ENCODE data around the gene HEMGN. TPM values are rescaled to one million over a fixed set of nuclear protein-coding genes. Genes with fewer than 3 reads are reported as not detected.

Gene HEMGN
- total and polyA plus RNA-seq, 2 experiments from 2014 or later: not detected

DNA sequence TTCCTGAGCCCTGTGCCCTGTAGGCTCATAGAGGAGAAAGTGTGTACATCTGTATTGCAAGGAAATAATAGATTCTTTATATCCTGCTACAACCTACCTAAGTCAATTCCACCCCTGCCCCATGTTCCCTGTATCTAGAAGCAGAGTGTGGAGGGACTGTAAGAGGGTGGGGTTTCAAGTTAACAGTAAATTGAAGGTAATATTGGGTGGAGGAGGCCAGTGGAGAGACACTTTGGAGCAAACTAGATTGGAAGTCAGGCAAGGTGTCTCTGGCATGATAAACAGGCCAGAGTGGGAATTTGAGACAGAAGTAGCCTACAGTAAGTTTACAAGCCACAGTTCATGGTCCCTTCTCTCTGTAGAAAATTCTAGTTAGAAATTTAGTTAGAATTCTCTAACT, 2.3 kb upstream of the HEMGN start:
- Histone ChIP-seq H3K9me2 (replicated peaks; ENCODE audit: insufficient read depth) (no peaks in the 10 kb centered on the region), H3K36me3 (replicated peaks; ENCODE audit: insufficient read depth, low read depth) (no peaks in the 10 kb centered on the region), H3K27me3 (peaks cover 91% of the 10 kb centered on the region), H3K4me1 (ENCODE audit: insufficient read depth) (no peaks in the 10 kb centered on the region), H3K27ac (no peak overlapping the region), H3K4me3 (no peak overlapping the region), H3K9me3 (ENCODE audit: low read depth) (no peaks in the 10 kb centered on the region), H4K20me1 (ENCODE audit: insufficient read depth, poor library complexity, severe bottlenecking) (no peaks in the 10 kb centered on the region), H3K4me2 (no peak overlapping the region), H3K79me2 (no peaks in the 10 kb centered on the region), H2AFZ (no peak overlapping the region)
- no peak for DNase-seq (ENCODE audit: low spot score)
- TF ChIP-seq CTCF (IDR thresholded peaks at IDR 0.05; ENCODE audit: poor library complexity) (no peak), EZH2phosphoT487 (IDR thresholded peaks at IDR 0.05; ENCODE audit: low read depth, severe bottlenecking, unreplicated experiment) (no peak), EZH2 (IDR thresholded peaks at IDR 0.05; ENCODE audit: borderline replicate concordance) (no peak)

DNA sequence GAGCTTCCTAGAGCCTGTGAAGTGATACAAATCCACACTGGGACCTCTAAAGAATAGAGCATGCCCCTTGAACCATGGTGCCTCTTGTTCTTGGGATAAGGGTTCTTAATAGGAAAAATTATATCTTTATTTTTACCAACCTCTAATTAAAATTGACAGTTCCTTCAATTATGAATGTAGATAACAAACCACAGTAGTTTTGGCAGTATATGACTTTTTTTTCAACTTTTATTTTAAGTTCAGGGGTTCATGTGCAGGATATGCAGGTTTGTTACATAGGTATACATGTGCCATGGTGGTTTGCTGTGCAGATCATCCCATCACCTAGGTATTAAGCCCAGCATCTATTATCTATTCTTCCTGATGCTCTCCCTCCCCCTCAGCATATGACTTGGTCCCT, 974 bp downstream of the HEMGN start:
- Histone ChIP-seq H3K9me2 (replicated peaks; ENCODE audit: insufficient read depth) (no peaks in the 10 kb centered on the region), H3K9me3 (ENCODE audit: low read depth) (no peaks in the 10 kb centered on the region), H3K4me2 (no peak overlapping the region), H3K27me3 (peaks cover 75% of the 10 kb centered on the region), H3K4me3 (no peak overlapping the region), H3K36me3 (replicated peaks; ENCODE audit: insufficient read depth, low read depth) (no peaks in the 10 kb centered on the region), H2AFZ (no peak overlapping the region), H3K27ac (no peak overlapping the region), H4K20me1 (ENCODE audit: insufficient read depth, poor library complexity, severe bottlenecking) (no peaks in the 10 kb centered on the region), H3K79me2 (no peaks in the 10 kb centered on the region), H3K4me1 (ENCODE audit: insufficient read depth) (no peaks in the 10 kb centered on the region)
- no peak for DNase-seq (ENCODE audit: low spot score)
- TF ChIP-seq EZH2phosphoT487 (IDR thresholded peaks at IDR 0.05; ENCODE audit: low read depth, severe bottlenecking, unreplicated experiment) (no peak), EZH2 (IDR thresholded peaks at IDR 0.05; ENCODE audit: borderline replicate concordance) (no peak), CTCF (IDR thresholded peaks at IDR 0.05; ENCODE audit: poor library complexity) (no peak)

DNA sequence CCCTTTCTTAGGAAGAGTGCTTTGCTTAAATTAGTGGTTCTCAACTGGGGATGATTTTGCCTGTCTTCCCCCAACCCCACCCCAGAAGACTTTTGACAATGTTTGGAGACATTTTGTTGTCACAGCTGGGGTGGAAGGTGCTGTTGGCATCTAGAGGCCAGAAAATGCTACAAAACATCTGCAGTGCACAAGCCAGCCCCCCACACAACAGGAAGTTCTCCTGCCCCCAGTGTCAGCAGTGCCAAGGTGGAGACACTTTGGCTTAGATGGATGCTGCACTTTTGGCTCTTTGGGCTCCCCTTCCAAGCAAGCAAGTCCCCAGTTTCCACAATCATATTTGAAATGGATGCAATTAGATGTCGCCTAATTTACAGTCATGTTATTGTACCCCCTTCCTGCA, 2.7 kb downstream of the HEMGN start:
- Histone ChIP-seq H3K36me3 (replicated peaks; ENCODE audit: insufficient read depth, low read depth) (no peaks in the 10 kb centered on the region), H3K4me2 (no peak overlapping the region), H3K9me2 (replicated peaks; ENCODE audit: insufficient read depth) (no peaks in the 10 kb centered on the region), H3K79me2 (no peaks in the 10 kb centered on the region), H3K4me3 (no peak overlapping the region), H3K27ac (no peak overlapping the region), H3K9me3 (ENCODE audit: low read depth) (no peaks in the 10 kb centered on the region), H3K4me1 (ENCODE audit: insufficient read depth) (no peaks in the 10 kb centered on the region), H3K27me3 (peaks cover 74% of the 10 kb centered on the region), H4K20me1 (ENCODE audit: insufficient read depth, poor library complexity, severe bottlenecking) (no peaks in the 10 kb centered on the region), H2AFZ (no peak overlapping the region)
- 65% methylated on average over 1 of the region's 1 CpG for WGBS (ENCODE audit: low lambda C conversion rate, missing lambda C conversion rate)
- DNase-seq (ENCODE audit: low spot score): no peak
- TF ChIP-seq EZH2phosphoT487 (IDR thresholded peaks at IDR 0.05; ENCODE audit: low read depth, severe bottlenecking, unreplicated experiment) (no peak), EZH2 (IDR thresholded peaks at IDR 0.05; ENCODE audit: borderline replicate concordance) (no peak), CTCF (IDR thresholded peaks at IDR 0.05; ENCODE audit: poor library complexity) (no peak)

Measured in hepatocyte (in vitro differentiated cells).